K562 (cell line): ENCODE results near the gene ZNF556. TPM values are rescaled to one million over a fixed set of nuclear protein-coding genes. Genes with fewer than 3 reads are reported as not detected.

ENCODE experiments used
- ATAC-seq: fragments of 200-7000 bp; cut with Tn5 transposase; 3 replicates; pipeline ENCODE4 v1.9.1; 2020; ENCODE audit warnings: moderate library complexity
- BruUV-seq: library from RNA; stranded (reverse); fragments of 400-500 nt; replicated peaks from 2 replicates; lab custom pipeline; 2021; lab: Mats Ljungman, UMichigan
- CTCF ChIA-PET: fragments of 300-600 bp; formaldehyde crosslinking; extraction: SDS; loops from one replicate; lab custom pipeline; 2021; ENCODE audit warnings: low intra/inter-chr PET ratio; lab: Yijun Ruan, JAX
- POLR2A ChIA-PET: fragments of 300-600, 350-650 bp; sonication (Branson Sonifier 250); formaldehyde crosslinking; extraction: SDS; loops from one replicate; lab custom pipeline; 2021; ENCODE audit warnings: antibody characterized with exemption, inconsistent platforms; lab: Yijun Ruan, JAX
- DNase-seq, 4 experiments: peaks; one replicate each; pipeline versions ENCODE4 v3.0.0 to v3.0.0-alpha.2; 2011 to 2018; ENCODE audit warnings: low spot score in 3 of 4, mixed read lengths in 3 of 4; ENCODE audit errors: extremely low read depth in 1 of 4
- FAIRE-seq: peaks from 2 replicates; lab custom pipeline; 2011; peaks lifted over from hg19 to GRCh38; lab: Jason Lieb, UNC
- H2AFZ ChIP-seq: 2 replicates; pipeline ENCODE4 v1.6.0; 2011; ENCODE audit warnings: low read depth, low read length, control low read depth, inconsistent platforms
- H3K27ac ChIP-seq: fragments of 200-600 bp; 3 replicates; pipeline ENCODE4 v1.8.0; 2011; ENCODE audit warnings: low read depth, mild to moderate bottlenecking, control low read depth, inconsistent platforms, low read length, moderate library complexity, mixed read lengths; ENCODE audit errors: extremely low read depth
- H3K27me3 ChIP-seq, 2 experiments: fragments of 300-600 bp in 1 of 2; 2 replicates in 1 of 2; 3 replicates in 1 of 2; pipeline versions ENCODE4 v1.6.0 to v1.8.0; 2011; ENCODE audit warnings: inconsistent platforms in 2 of 2, low read length in 2 of 2, mild to moderate bottlenecking in 1 of 2, mixed read lengths in 1 of 2, moderate library complexity in 1 of 2; ENCODE audit not compliant: control insufficient read depth in 2 of 2, insufficient read depth in 2 of 2
- H3K36me3 ChIP-seq: fragments of 300-600 bp; 3 replicates; pipeline ENCODE4 v1.8.0; 2011; ENCODE audit warnings: mild to moderate bottlenecking, low read length, inconsistent platforms; ENCODE audit not compliant: control insufficient read depth, insufficient read depth
- H3K4me1 ChIP-seq, 2 experiments: fragments of 200-600 bp in 1 of 2; replicated peaks in 1 of 2; 2 replicates in 1 of 2; 3 replicates in 1 of 2; pipeline versions ENCODE4 v1.5.1 to v1.8.0; 2011; ENCODE audit warnings: inconsistent platforms in 2 of 2, low read length in 2 of 2, mild to moderate bottlenecking in 1 of 2, mixed read lengths in 1 of 2, moderate library complexity in 1 of 2; ENCODE audit not compliant: control insufficient read depth in 2 of 2, insufficient read depth in 2 of 2
- H3K4me2 ChIP-seq: 2 replicates; pipeline ENCODE4 v1.6.1; 2011; ENCODE audit warnings: low read length, control low read depth, inconsistent platforms, mixed read lengths; ENCODE audit not compliant: insufficient read depth
- H3K4me3 ChIP-seq: fragments of 200-600 bp; sonication (generic), shearing (Covaris generic); 2 replicates; pipeline ENCODE4 v1.5.1; 2016; ENCODE audit warnings: control low read depth, inconsistent platforms
- H3K79me2 ChIP-seq: fragments of 200-600 bp; 3 replicates; pipeline ENCODE4 v1.8.0; 2011; ENCODE audit warnings: low read length, inconsistent platforms; ENCODE audit not compliant: control insufficient read depth, insufficient read depth
- H3K9ac ChIP-seq, 2 experiments: 2 replicates each; pipeline versions ENCODE4 v1.6.0 to v1.6.1; 2011; ENCODE audit warnings: low read depth in 2 of 2, low read length in 2 of 2, control low read depth in 1 of 2, inconsistent platforms in 1 of 2, mild to moderate bottlenecking in 1 of 2, mixed read lengths in 1 of 2; ENCODE audit not compliant: insufficient read depth in 1 of 2
- H3K9me1 ChIP-seq: one replicate; pipeline ENCODE4 v1.6.0; 2011; ENCODE audit warnings: inconsistent platforms, mild to moderate bottlenecking, low read length, moderate library complexity; ENCODE audit not compliant: control insufficient read depth, insufficient read depth
- H3K9me3 ChIP-seq: replicated peaks from 2 replicates; pipeline ENCODE4 v1.5.1; 2011; ENCODE audit warnings: low read depth, low read length, inconsistent platforms; ENCODE audit not compliant: control insufficient read depth, insufficient read depth
- H4K20me1 ChIP-seq: replicated peaks from 2 replicates; pipeline ENCODE4 v1.6.1; 2011; ENCODE audit warnings: low read length, inconsistent platforms, mixed read lengths; ENCODE audit not compliant: control insufficient read depth, insufficient read depth
- BCOR ChIP-seq: fragments of 450-650 bp; IDR thresholded peaks from 2 replicates; pipeline ENCODE4 v1.6.1; 2016
- KDM1A ChIP-seq, 2 experiments: fragments of 450-650 bp; IDR thresholded peaks; 2 replicates each; pipeline ENCODE4 v1.6.1; 2016; ENCODE audit warnings: mild to moderate bottlenecking in 2 of 2
- RUNX1 ChIP-seq: sonication (generic); IDR thresholded peaks from 2 replicates; pipeline ENCODE4 v1.6.1; 2016; ENCODE audit warnings: antibody characterized with exemption, low read depth
- SRSF9 ChIP-seq: fragments of 200-400 bp; formaldehyde crosslinking; IDR thresholded peaks from 2 replicates; pipeline ENCODE4 v1.6.1; 2017; ENCODE audit warnings: low read depth, low read length, borderline replicate concordance
- ZBTB34 ChIP-seq: fragments of 250-450 bp; sonication (Bioruptor Pico); IDR thresholded peaks from 2 replicates; pipeline ENCODE4 v1.8.0; 2021; ENCODE audit warnings: mild to moderate bottlenecking, moderate library complexity
- ZNF146 ChIP-seq: IDR thresholded peaks from one replicate; pipeline ENCODE4 v1.6.1; 2018; ENCODE audit warnings: missing compliant biosample characterization; ENCODE audit not compliant: unreplicated experiment
- WGBS: fragments of 100-300 bp; shearing (Covaris generic); methylation state at CpG from one replicate; pipeline ENCODE4 v1.1.6; 2016; ENCODE audit warnings: low coverage, mixed read lengths; ENCODE audit not compliant: insufficient coverage; ENCODE audit errors: missing lambda C conversion rate; 5-methylcytosine and 5-hydroxymethylcytosine counted together
- in situ Hi-C: fragments of 300-500 bp; cut with MboI; formaldehyde crosslinking; loops from 4 replicates; pipeline ENCODE4 v1.15.0; 2018; ENCODE audit warnings: inconsistent platforms, mixed read lengths
- intact Hi-C: fragments of 100-400 bp; cut with micrococcal nuclease; formaldehyde crosslinking; loops from 2 replicates; pipeline ENCODE4 v1.14.2; 2022
- polyA plus RNA-seq, 8 experiments: library from polyadenylated mRNA; depleted of rRNA in 4 of 8; stranded (reverse) in 5 of 8; unstranded in 3 of 8; fragments of >200 nt; fragmentation: Nextera tagmentation in 2 of 8; fragmentation: Illumina TruSeq in 1 of 8; extraction: Ambion mirVana in 2 of 8; extraction: Trizol in 1 of 8; gene quantifications; 2 replicates each; pipeline versions ENCODE4 v1.2.1 to v1.2.3, GENCODE V29; 2011 to 2014; ENCODE audit warnings: inconsistent platforms in 1 of 8, missing spikeins in 1 of 8
- total RNA-seq, 7 experiments: library from RNA; depleted of rRNA in 6 of 7; stranded (reverse); fragments of >200 nt in 6 of 7; fragmentation: Illumina TruSeq in 2 of 7; extraction: Trizol in 2 of 7; gene quantifications; 2 replicates each; pipeline versions ENCODE4 v1.2.1 to v1.2.3, GENCODE V29; 2011 to 2021; ENCODE audit warnings: low replicate concordance in 1 of 7

Gene ZNF556
- total and polyA plus RNA-seq, 9 of the 15 experiments (the other 6 are each of a cell fraction or from before 2014, with no cell fraction given) = 0.01 to 0.36 (median 0.10) TPM; not detected in 1

GRCh38 chr19:2845107-2845506 lies 22.0 kb upstream of the ZNF556 start:
- Histone ChIP-seq H2AFZ (no peak overlapping the region), H3K27me3 (no peaks in the 10 kb centered on the region), H3K79me2 (peaks cover 8% of the 10 kb centered on the region; the same call in 2 of the 3 replicates), H3K9me1 (no peaks in the 10 kb centered on the region), H4K20me1 (no peaks in the 10 kb centered on the region), H3K4me1 (peaks cover 6 to 24% of the 10 kb centered on the region in 2 experiments; a peak in 4 of 5 replicates), H3K9ac (no peak overlapping the region), H3K27ac (no peak overlapping the region), H3K9me3 (peaks cover 6% of the 10 kb centered on the region), H3K4me2 (no peak overlapping the region), H3K4me3 (no peak overlapping the region), H3K36me3 (peaks cover 3% of the 10 kb centered on the region; the same call in 2 of the 3 replicates)
- ChIA-PET POLR2A (no interaction called here), CTCF (no interaction called here)
- BruUV-seq = no TSS peak
- TF ChIP-seq KDM1A (IDR thresholded peaks at IDR 0.05) (0 out of 4 replicates have a peak, but pooled peaks of 1 of the 2 experiments have one; percentile 23), ZBTB34 (no peak), SRSF9 (no peak), BCOR (peak; percentile 60), RUNX1 (no peak), ZNF146 (CRISPR knock-in tag) (peak; percentile 84)
- FAIRE-seq (no peak), ATAC-seq (no peak), DNase-seq (no peak)
- in situ Hi-C loops (no loop called here), intact Hi-C loops (no loop called here)
- 55% methylated on average over 2 of the region's 2 CpGs for WGBS
